DMS153 treated with DMSO at 0.1 percent for 48 hours (cell line): ENCODE results near the gene ZNF8.
A peak's percentile ranks its signal among the peaks of the same experiment; 100 is the strongest.
"Not testable (repeated sequence)": the region's sequence is repeated elsewhere in the genome, so short reads cannot be mapped to it uniquely, and the experiment has no call there.

ENCODE experiments used
- DNase-seq: peaks from one replicate; lab custom pipeline; 2025; ENCODE audit not compliant: unreplicated experiment; lab: John Stamatoyannopoulos, UW

ZNF8 gene

GRCh38 chr19:58278541-58279041 lies at the start of gene ZNF8:
ZNF8 (plus strand) TSS chr19:58278955; CDS start chr19:58279082, 127 bp downstream.
- peak; percentile 89 for DNase-seq

DNA sequence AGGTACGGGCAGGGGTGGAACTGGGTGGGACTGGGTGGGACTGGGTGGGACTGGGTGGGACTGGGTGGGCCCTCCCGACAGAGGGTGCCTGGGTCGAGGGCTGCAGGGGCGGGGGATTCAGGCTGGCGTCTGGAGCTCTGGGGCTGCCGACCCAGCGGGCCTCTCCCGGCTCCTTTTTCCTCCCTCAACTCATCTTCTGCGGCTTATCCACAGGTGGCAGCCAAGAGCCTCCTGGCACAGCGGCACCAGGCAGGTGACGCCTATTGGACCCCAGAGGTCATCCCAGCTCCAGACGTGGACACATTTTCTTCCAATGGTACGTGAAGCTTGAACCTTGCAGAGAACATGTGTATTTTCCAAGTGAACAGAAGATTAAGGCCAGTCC lies 49.5 kb upstream of the ZNF8 start:
- no peak for DNase-seq

DNA sequence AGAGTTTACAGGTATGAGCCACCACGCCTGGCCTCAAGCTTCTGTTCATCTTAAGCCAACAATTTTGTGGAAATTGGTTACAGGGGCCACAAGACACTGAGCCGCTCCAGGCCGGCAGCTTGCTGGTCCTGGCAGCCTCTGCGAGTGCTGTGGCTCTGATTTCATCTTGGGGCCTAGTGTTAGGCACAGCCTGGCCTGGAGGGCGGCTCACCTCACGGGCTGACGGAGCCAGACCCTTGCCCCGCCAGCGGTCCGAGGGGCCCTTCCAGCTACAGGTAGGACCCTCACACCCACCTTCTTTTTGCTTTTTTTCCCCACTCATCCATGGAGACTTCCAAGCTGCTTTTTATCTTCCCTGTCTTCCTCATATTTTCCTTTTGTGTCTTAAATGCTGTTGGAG lies 41.4 kb upstream of the ZNF8 start:
- DNase-seq = no peak

GRCh38 chr19:58243351-58243750 lies 35.4 kb upstream of the ZNF8 start:
- no peak for DNase-seq

DNA sequence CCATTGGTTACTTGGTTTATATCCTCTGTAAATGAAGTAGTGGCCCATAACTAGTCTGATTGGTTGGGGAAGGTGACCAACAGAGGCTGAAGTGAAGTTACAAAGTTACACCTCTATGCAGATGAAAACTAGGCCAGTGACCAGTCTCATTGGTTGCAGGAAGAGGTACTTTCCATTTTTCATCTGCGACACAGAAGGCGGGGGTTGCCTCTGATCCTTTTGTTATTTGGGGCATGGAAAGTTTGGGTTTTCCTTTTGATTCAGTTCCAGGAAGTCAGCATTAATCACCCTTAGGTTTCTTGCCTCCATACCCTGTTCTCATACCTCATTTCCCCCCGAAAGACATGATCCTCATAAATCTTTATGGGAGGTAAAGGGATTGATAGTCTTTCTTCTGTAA lies 29.9 kb upstream of the ZNF8 start:
- no peak for DNase-seq

GRCh38 chr19:58252102-58252685 lies 26.6 kb upstream of the ZNF8 start:
- DNase-seq = no peak

DNA sequence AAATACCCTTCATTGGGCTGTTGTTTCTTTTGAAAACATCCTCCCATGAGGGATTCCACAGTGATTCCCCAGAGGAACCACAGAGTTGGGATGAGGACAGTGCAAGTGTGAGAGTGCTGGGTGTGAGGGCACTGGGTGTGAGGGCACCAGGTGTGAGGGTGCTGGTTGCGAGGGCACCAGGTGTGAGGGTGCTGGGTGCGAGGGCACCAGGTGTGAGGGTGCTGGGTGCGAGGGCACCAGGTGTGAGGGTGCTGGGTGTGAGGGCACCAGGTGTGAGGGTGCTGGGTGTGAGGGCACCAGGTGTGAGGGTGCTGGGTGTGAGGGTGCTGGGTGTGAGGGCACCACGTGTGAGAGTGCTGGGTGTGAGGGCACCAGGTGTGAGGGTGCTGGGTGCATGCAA lies 20.5 kb upstream of the ZNF8 start:
- not testable (repeated sequence) for DNase-seq

GRCh38 chr19:58261600-58261967 lies 17.2 kb upstream of the ZNF8 start:
- no peak for DNase-seq

DNA sequence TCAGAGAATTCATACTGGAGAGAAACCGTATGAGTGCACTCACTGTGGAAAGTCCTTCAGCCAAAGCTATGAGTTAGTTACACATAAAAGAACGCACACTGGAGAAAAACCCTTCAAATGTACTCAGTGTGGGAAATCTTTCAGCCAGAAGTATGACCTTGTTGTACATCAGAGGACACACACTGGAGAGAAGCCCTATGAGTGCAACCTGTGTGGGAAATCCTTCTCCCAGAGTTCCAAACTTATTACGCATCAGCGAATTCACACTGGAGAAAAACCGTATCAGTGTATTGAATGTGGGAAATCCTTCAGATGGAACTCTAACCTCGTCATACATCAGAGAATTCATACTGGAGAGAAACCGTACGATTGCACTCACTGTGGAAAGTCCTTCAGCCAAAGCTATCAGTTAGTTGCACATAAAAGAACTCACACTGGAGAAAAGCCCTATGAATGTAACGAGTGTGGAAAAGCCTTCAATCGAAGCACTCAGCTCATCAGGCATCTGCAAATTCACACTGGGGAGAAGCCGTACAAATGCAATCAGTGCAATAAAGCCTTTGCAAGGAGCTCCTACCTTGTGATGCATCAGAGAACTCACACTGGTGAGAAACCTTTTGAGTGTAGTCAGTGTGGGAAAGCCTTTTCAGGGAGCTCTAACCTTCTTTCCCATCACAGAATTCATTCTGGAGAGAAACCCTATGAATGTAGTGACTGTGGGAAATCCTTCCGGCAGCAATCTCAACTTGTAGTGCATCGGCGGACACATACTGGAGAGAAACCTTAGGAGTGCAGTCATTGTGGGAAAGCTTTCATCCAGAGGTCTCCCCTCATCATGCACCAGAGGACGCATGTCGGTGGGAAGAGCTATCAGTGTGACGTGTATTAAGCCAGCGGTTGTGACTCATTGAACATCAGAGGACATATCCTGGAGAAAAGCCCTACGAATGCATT lies 16.5 kb upstream of the ZNF8 start:
- no peak for DNase-seq

DNA sequence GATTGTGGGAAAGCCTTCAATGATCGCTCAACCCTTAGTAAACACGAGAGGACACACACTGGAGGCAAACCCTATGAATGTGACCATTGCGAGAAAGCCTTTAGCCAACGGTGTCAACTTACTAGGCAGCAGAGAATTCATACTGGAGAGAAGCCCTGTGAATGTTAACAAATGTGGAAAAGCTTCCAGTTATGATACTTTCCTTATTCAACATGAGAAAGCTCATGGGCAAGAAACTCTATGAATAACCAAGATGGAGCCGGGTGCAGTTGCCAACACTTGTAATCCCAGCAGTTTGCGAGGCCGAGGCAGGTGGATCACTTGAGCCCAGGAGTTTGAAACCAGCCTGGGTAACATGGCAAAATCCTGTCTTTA lies 15.8 kb upstream of the ZNF8 start:
- DNase-seq = no peak

DNA sequence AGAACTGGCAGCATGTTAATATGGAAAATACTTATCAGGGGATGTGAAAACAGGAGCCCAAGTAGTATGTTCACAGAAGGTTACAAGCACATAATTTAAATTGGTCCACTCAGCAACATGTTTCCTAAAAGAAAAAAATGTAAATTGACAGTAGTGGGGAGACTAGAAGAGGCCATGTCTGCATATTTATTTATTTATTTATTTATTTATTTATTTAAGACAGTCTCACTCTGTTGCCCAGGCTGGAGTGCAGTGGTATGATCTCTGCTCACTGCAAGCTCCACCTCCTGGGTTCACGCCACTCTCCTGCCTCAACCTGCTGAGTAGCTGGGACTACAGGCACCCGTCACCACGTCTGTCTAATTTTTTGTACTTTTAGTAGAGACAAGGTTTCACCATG lies 13.7 kb upstream of the ZNF8 start:
- DNase-seq = no peak

- no peak for DNase-seq
These were observed 10.4 kb upstream of the ZNF8 start for GRCh38 chr19:58268344-58268743.

GRCh38 chr19:58274771-58275201 lies 4.0 kb upstream of the ZNF8 start:
- DNase-seq = no peak

DNA sequence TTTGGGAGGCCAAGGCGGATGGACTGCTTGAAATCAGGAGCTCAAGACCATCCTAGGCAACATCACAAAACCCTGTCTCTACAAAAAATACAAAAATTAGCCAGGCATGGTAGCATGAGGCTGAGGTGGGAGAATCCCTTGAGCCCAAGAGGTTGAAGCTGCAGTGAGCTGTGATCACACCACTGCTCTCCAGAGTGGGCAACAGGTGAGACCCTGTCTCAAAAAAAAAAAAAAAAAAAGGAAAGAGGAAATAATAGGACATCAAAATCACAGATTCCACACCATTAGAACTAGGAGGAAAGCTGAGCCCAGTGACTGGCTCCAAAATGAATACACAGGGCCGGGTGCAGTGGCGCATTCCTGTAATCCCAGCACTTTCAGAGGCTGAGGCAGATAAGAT lies 3.2 kb upstream of the ZNF8 start:
- DNase-seq = no peak

GRCh38 chr19:58277197-58277596 lies 1.6 kb upstream of the ZNF8 start:
- DNase-seq = no peak

DNA sequence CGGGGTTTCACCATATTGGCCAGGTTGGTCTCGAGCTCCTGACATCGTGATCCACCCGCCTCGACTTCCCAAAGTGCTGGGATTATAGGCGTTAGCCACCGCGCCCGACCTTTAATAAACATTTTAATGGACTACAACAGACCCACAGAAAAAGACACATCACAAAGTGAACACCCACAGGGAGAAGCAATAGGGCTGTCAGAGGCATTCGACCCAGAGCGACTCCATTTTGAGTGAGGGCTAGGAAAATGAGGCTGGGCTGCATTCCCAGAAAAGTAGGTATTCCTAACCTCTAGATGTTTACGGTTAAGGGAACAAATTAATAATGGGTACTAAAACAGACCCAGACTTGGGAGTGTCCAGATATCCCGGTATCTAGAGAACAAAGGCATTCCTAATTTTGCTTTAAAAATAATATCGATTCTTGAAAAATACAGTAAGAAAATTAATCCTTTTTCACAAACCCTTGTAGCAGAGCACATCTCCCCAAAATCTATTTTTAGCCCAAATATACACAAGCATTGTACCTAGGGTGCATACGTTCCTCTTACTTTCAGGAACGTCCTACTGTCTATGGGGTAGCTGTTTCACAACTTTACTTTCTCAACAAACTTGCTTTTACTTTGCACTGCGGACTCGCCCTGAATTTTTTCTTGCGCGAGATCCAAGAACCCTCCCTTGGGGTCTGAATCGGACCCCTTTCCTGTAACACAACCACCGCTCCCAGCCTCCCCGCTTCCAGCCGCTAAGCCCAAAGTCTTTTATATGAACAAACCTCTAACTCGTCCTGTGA lies 811 bp upstream of the ZNF8 start:
- no peak for DNase-seq

GRCh38 chr19:58279042-58279924 lies 528 bp downstream of the ZNF8 start:
- DNase-seq = no peak

DNA sequence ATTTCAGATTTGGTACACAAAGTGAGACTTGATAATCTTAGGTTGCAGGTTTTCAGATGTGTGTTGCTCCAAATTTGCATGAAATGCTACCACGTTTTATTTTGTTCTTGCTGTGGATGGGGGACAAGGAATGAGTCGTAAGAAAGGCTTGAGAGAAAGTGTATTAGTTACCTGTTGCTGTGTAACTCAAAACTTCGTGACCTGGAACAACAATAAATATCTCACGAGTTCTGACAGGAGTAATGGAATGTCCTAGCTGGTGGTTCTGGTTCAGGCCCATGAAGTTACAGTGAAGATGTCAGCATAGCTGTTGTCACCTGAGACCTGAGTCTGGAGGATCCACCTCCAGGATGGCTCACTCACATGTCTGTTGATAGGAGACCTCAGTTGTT lies 1.2 kb downstream of the ZNF8 start:
- DNase-seq = no peak

DNA sequence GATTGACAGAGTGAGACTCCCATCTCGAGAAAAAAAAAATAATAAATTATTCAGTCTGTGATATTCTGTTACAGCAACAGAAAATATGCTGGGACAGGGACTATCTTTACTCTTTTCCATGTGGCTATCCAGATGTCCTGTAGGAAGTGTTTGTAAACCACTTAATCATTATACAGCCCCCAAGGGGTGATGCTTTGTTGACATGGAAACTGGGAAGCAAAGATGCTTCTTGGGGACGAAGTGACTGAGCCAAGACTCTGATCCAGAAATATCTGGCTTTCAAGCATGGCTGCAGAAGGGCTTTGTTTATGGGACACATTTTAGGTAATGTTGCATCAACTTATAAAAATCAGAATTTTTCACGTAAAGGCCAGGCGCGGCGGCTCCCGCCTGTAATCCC lies 5.4 kb downstream of the ZNF8 start:
- DNase-seq = no peak

- DNase-seq = no peak
These were observed 13.2 kb downstream of the ZNF8 start for GRCh38 chr19:58291943-58292342.
